OCI-LY3 (cell line): Measurements from ENCODE around the gene ZNF668.

ENCODE experiments used
- EZH2phosphoT487 ChIP-seq: fragments of 200-600 bp; shearing (Covaris generic); IDR thresholded peaks from 2 replicates; pipeline ENCODE4 v1.6.1; 2018; ENCODE audit warnings: antibody characterized with exemption, mixed run types, low read depth
- TF ChIP-seq, protein P1 (sequence below): fragments of 200-600, 300-600 bp; sonication (generic); IDR thresholded peaks from 2 replicates; pipeline ENCODE4 v1.5.1; 2014; ENCODE audit warnings: antibody characterized with exemption, low read length, low read depth

DNA sequence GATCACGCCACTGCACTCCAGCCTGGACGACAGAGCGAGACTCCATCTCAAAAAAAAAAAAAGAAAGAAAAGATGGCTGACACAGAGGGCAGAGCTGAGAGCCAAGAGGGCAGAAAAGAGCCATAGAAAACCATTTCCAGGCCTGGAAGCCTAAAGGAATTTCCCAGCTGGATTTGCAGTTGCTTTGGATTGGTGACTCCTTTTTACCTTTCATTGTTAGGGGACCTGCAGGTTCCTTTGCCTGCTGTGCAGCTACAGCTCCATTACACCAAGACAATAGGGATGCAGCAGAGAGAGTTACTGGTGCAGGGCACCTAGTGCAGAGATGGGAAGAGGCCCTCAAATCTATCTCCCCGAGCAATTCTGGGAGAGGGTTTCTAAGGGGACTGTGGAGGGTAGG lies 18.4 kb downstream of the ZNF668 start:
- TF ChIP-seq, protein P1, sequence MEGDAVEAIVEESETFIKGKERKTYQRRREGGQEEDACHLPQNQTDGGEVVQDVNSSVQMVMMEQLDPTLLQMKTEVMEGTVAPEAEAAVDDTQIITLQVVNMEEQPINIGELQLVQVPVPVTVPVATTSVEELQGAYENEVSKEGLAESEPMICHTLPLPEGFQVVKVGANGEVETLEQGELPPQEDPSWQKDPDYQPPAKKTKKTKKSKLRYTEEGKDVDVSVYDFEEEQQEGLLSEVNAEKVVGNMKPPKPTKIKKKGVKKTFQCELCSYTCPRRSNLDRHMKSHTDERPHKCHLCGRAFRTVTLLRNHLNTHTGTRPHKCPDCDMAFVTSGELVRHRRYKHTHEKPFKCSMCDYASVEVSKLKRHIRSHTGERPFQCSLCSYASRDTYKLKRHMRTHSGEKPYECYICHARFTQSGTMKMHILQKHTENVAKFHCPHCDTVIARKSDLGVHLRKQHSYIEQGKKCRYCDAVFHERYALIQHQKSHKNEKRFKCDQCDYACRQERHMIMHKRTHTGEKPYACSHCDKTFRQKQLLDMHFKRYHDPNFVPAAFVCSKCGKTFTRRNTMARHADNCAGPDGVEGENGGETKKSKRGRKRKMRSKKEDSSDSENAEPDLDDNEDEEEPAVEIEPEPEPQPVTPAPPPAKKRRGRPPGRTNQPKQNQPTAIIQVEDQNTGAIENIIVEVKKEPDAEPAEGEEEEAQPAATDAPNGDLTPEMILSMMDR, result no peak
- TF ChIP-seq EZH2phosphoT487, result no peak
